Urothelium cell line (cell line): Measurements from ENCODE around the gene ZNF454.

Experiments
- DNase-seq: peaks from one replicate; pipeline ENCODE4 v3.0.0; 2011; ENCODE audit warnings: low spot score, mixed read lengths
- FAIRE-seq: peaks from 2 replicates; lab custom pipeline; 2011; peaks lifted over from hg19 to GRCh38; lab: Jason Lieb, UNC

Gene ZNF454

GRCh38 chr5:178992291-178992895 is 51.4 kb downstream of the ZNF454 start:
- FAIRE-seq: no peak

GRCh38 chr5:178993236-178993765 is 52.3 kb downstream of the ZNF454 start:
- FAIRE-seq: no peak

More at GRCh38 chr5:178992291-178992895, 51.4 kb downstream of the ZNF454 start:
- no peak for DNase-seq

GRCh38 chr5:178993955-178994579 is 53.1 kb downstream of the ZNF454 start:
- FAIRE-seq (no peak), DNase-seq (no peak)

More at GRCh38 chr5:178993236-178993765, 52.3 kb downstream of the ZNF454 start:
- no peak for DNase-seq

- DNase-seq (peak; percentile 18), FAIRE-seq (no peak)
Observed at GRCh38 chr5:178994580-178995340, 53.8 kb downstream of the ZNF454 start, which contains the start of gene GRM6. Gene GRM6, minus strand, starts transcription at chr5:178995320. Its CDS starts 376 bp downstream, at chr5:178994944.

GRCh38 chr5:178995341-178995690 is 54.3 kb downstream of the ZNF454 start:
- DNase-seq (no peak), FAIRE-seq (no peak)

GRCh38 chr5:178996156-178996555 is 55.2 kb downstream of the ZNF454 start:
- DNase-seq: no peak

GRCh38 chr5:178997191-178997590 is 56.2 kb downstream of the ZNF454 start:
- DNase-seq (no peak), FAIRE-seq (no peak)

More at GRCh38 chr5:178996156-178996555, 55.2 kb downstream of the ZNF454 start:
- FAIRE-seq: no peak

- no peak for FAIRE-seq
- DNase-seq: no peak
Observed at GRCh38 chr5:178998441-178998840, 57.4 kb downstream of the ZNF454 start.

- FAIRE-seq (no peak), DNase-seq (no peak)
Observed at GRCh38 chr5:179006564-179006963, 65.6 kb downstream of the ZNF454 start.

GRCh38 chr5:179008667-179009066 is 67.7 kb downstream of the ZNF454 start:
- DNase-seq (no peak), FAIRE-seq (no peak)
